ENCODE measurements around the gene NPAS3.

- TF ChIP-seq REST (IDR thresholded peaks at IDR 0.05; ENCODE audit: insufficient read depth in 1 of 2, low read depth in 2 of 2, low read length in 2 of 2): no peak
- no peak for TF ChIP-seq POLR2AphosphoS5 (IDR thresholded peaks at IDR 0.05; ENCODE audit: low read depth, low read length)
These were observed 5.6 kb upstream of the NPAS3 start for GRCh38 chr14:32932914-32933628.

All from PFSK-1 (cell line).